ENCODE measurements around the gene NAXD.

The NAXD gene

GRCh38 chr13:110638257-110638656 lies 22.9 kb downstream of the NAXD start:
- ATAC-seq: no peak
- no peak for TF ChIP-seq ISL1 (CRISPR knock-in tag; IDR thresholded peaks at IDR 0.05)
- no peak for TF ChIP-seq ZNF70 (CRISPR knock-in tag; IDR thresholded peaks at IDR 0.05)
- TF ChIP-seq ZC3H10 (CRISPR knock-in tag; IDR thresholded peaks at IDR 0.05): no peak
- TF ChIP-seq SNAI2 (CRISPR knock-in tag; IDR thresholded peaks at IDR 0.05): no peak
- TF ChIP-seq TCF4 (CRISPR knock-in tag; IDR thresholded peaks at IDR 0.05; ENCODE audit: borderline replicate concordance): no peak
- TF ChIP-seq CSRNP3 (CRISPR knock-in tag; IDR thresholded peaks at IDR 0.05): no peak
- no peak for TF ChIP-seq PATZ1 (CRISPR knock-in tag; IDR thresholded peaks at IDR 0.05; ENCODE audit: borderline replicate concordance)
- TF ChIP-seq OSR1 (CRISPR knock-in tag; IDR thresholded peaks at IDR 0.05): no peak
- TF ChIP-seq GLIS3 (CRISPR knock-in tag; IDR thresholded peaks at IDR 0.05): no peak

- ATAC-seq: no peak
- no peak for TF ChIP-seq ISL1 (CRISPR knock-in tag; IDR thresholded peaks at IDR 0.05)
- no peak for TF ChIP-seq TCF4 (CRISPR knock-in tag; IDR thresholded peaks at IDR 0.05; ENCODE audit: borderline replicate concordance)
- no peak for TF ChIP-seq PPARA (CRISPR knock-in tag; IDR thresholded peaks at IDR 0.05; ENCODE audit: borderline replicate concordance)
- no peak for TF ChIP-seq TSHZ2 (CRISPR knock-in tag; IDR thresholded peaks at IDR 0.05)
Measured at GRCh38 chr13:110638814-110639806, 23.8 kb downstream of the NAXD start.

GRCh38 chr13:110639935-110640334 lies 24.6 kb downstream of the NAXD start:
- no peak for ATAC-seq
- TF ChIP-seq PATZ1 (CRISPR knock-in tag; IDR thresholded peaks at IDR 0.05; ENCODE audit: borderline replicate concordance) (no peak), TSHZ2 (CRISPR knock-in tag; IDR thresholded peaks at IDR 0.05) (no peak), ZFP30 (CRISPR knock-in tag; IDR thresholded peaks at IDR 0.05) (no peak), ZNF565 (CRISPR knock-in tag; conservative IDR thresholded peaks at IDR 0.05; ENCODE audit: low read depth) (no peak), TOX (CRISPR knock-in tag; IDR thresholded peaks at IDR 0.05; ENCODE audit: borderline replicate concordance) (no peak), TCF4 (CRISPR knock-in tag; IDR thresholded peaks at IDR 0.05; ENCODE audit: borderline replicate concordance) (no peak), ZC3H10 (CRISPR knock-in tag; IDR thresholded peaks at IDR 0.05) (no peak), ISL1 (CRISPR knock-in tag; IDR thresholded peaks at IDR 0.05) (no peak), ARNTL (CRISPR knock-in tag; IDR thresholded peaks at IDR 0.05; ENCODE audit: borderline replicate concordance, low read depth) (no peak), BACH2 (CRISPR knock-in tag; IDR thresholded peaks at IDR 0.05; ENCODE audit: borderline replicate concordance) (no peak), CSRNP3 (CRISPR knock-in tag; IDR thresholded peaks at IDR 0.05) (no peak), RARB (CRISPR knock-in tag; IDR thresholded peaks at IDR 0.05) (no peak), SNAI2 (CRISPR knock-in tag; IDR thresholded peaks at IDR 0.05) (no peak), POU6F1 (CRISPR knock-in tag; IDR thresholded peaks at IDR 0.05; ENCODE audit: borderline replicate concordance, low read depth) (no peak), OSR1 (CRISPR knock-in tag; IDR thresholded peaks at IDR 0.05) (no peak)

Data from SK-N-SH treated with all-trans-retinoic acid at 6 μM for 48 hours (cell line).